HG03095 (cell line): ENCODE data around the gene SLAMF9.
A peak's percentile ranks its signal among the peaks of the same experiment; 100 is the strongest.

Source experiments
- ATAC-seq: cut with Tn5 transposase; IDR thresholded peaks from one replicate; pipeline ENCODE4 v1.9.1; 2021; ENCODE audit warnings: moderate library complexity; ENCODE audit not compliant: unreplicated experiment

SLAMF9 gene

GRCh38 chr1:159934136-159935039 lies 19.6 kb downstream of the SLAMF9 start:
- no peak for ATAC-seq

- no peak for ATAC-seq
Observed at GRCh38 chr1:159933347-159933746, 20.7 kb downstream of the SLAMF9 start.

GRCh38 chr1:159932296-159933285 lies 21.4 kb downstream of the SLAMF9 start:
- no peak for ATAC-seq

GRCh38 chr1:159931795-159932173 lies 22.3 kb downstream of the SLAMF9 start:
- no peak for ATAC-seq

GRCh38 chr1:159931101-159931794 lies 22.8 kb downstream of the SLAMF9 start:
- no peak for ATAC-seq

- ATAC-seq: no peak
Observed at GRCh38 chr1:159930634-159931033, 23.4 kb downstream of the SLAMF9 start.

GRCh38 chr1:159930216-159930615 lies 23.8 kb downstream of the SLAMF9 start:
- ATAC-seq: no peak

GRCh38 chr1:159929155-159930051 lies 24.6 kb downstream of the SLAMF9 start:
- no peak for ATAC-seq

GRCh38 chr1:159928491-159929050 lies 25.5 kb downstream of the SLAMF9 start:
- no peak for ATAC-seq

- no peak for ATAC-seq
Observed at GRCh38 chr1:159927849-159928431, 26.1 kb downstream of the SLAMF9 start.

GRCh38 chr1:159927211-159927848 lies 26.7 kb downstream of the SLAMF9 start:
- ATAC-seq: no peak

GRCh38 chr1:159925719-159926078 lies 28.3 kb downstream of the SLAMF9 start:
- peak; percentile 7 for ATAC-seq

- ATAC-seq: peak; percentile 54
Observed at GRCh38 chr1:159924791-159925718, 29.0 kb downstream of the SLAMF9 start, which contains the start of gene TAGLN2. Gene TAGLN2, minus strand, starts transcription at chr1:159925507. Its CDS starts 4,998 bp downstream, at chr1:159920509.

- no peak for ATAC-seq
Observed at GRCh38 chr1:159924025-159924790, 29.8 kb downstream of the SLAMF9 start.

- peak; percentile 24 for ATAC-seq
Observed at GRCh38 chr1:159923203-159924024, 30.6 kb downstream of the SLAMF9 start.
